Mesenchymal stem cell (in vitro differentiated cells and primary cell): Measurements from ENCODE around the gene DST.
A peak's percentile ranks its signal among the peaks of the same experiment; 100 is the strongest.

Source experiments
- DNase-seq: peaks from one replicate; pipeline ENCODE4 v3.0.0-alpha.2; 2013
- H2AFZ ChIP-seq: one replicate; pipeline ENCODE4 v1.6.1; 2013; ENCODE audit warnings: low read depth, mild to moderate bottlenecking, control low read depth, inconsistent platforms, low read length, moderate library complexity
- H2AK5ac ChIP-seq: 2 replicates; pipeline ENCODE4 v1.6.1; 2013; ENCODE audit warnings: low read length, moderate library complexity, mild to moderate bottlenecking, inconsistent platforms; ENCODE audit not compliant: severe bottlenecking
- H2BK120ac ChIP-seq: one replicate; pipeline ENCODE4 v1.6.1; 2013; ENCODE audit warnings: low read depth, mild to moderate bottlenecking, inconsistent platforms, low read length, moderate library complexity
- H2BK12ac ChIP-seq, 2 experiments: one replicate each; pipeline ENCODE4 v1.6.1; 2013; ENCODE audit warnings: inconsistent platforms in 2 of 2, low read length in 2 of 2, mild to moderate bottlenecking in 2 of 2, moderate library complexity in 2 of 2, control low read depth in 1 of 2
- H2BK15ac ChIP-seq: one replicate; pipeline ENCODE4 v1.6.1; 2013; ENCODE audit warnings: mild to moderate bottlenecking, low read depth, inconsistent platforms; ENCODE audit not compliant: poor library complexity, severe bottlenecking
- H2BK5ac ChIP-seq: 2 replicates; pipeline ENCODE4 v1.6.1; 2013; ENCODE audit warnings: low read depth, mild to moderate bottlenecking, low read length, control low read depth, inconsistent platforms; ENCODE audit not compliant: poor library complexity, severe bottlenecking
- H3K14ac ChIP-seq, 2 experiments: one replicate each; pipeline ENCODE4 v1.6.1; 2013; ENCODE audit warnings: inconsistent platforms in 2 of 2, low read length in 2 of 2, control low read depth in 1 of 2, mild to moderate bottlenecking in 1 of 2, moderate library complexity in 1 of 2
- H3K18ac ChIP-seq, 2 experiments: one replicate each; pipeline ENCODE4 v1.6.1; 2013; ENCODE audit warnings: inconsistent platforms in 2 of 2, low read length in 2 of 2, control low read depth in 1 of 2, low read depth in 1 of 2, mild to moderate bottlenecking in 1 of 2
- H3K23ac ChIP-seq, 2 experiments: one replicate each; pipeline ENCODE4 v1.6.1; 2013; ENCODE audit warnings: inconsistent platforms in 2 of 2, low read length in 2 of 2, mild to moderate bottlenecking in 2 of 2, moderate library complexity in 2 of 2, control low read depth in 1 of 2
- H3K27ac ChIP-seq: 2 replicates; pipeline ENCODE4 v1.5.1; 2013; ENCODE audit warnings: mild to moderate bottlenecking, moderate library complexity, low read length, control low read depth, inconsistent platforms; ENCODE audit not compliant: poor library complexity, severe bottlenecking
- H3K27me3 ChIP-seq, 2 experiments: 2 replicates each; pipeline versions ENCODE4 v1.6.1 to v1.7.0; 2013; ENCODE audit warnings: low read length in 2 of 2, mild to moderate bottlenecking in 2 of 2, moderate library complexity in 2 of 2, control low read depth in 1 of 2, inconsistent platforms in 1 of 2; ENCODE audit not compliant: control insufficient read depth in 1 of 2, insufficient read depth in 1 of 2
- H3K36me3 ChIP-seq, 2 experiments: 2 replicates each; pipeline versions ENCODE4 v1.6.1 to v1.7.0; 2013; ENCODE audit warnings: low read length in 2 of 2, control low read depth in 1 of 2, inconsistent platforms in 1 of 2, low read depth in 1 of 2, mild to moderate bottlenecking in 1 of 2; ENCODE audit not compliant: insufficient read depth in 2 of 2, control insufficient read depth in 1 of 2
- H3K4ac ChIP-seq, 2 experiments: one replicate each; pipeline ENCODE4 v1.6.1; 2013; ENCODE audit warnings: inconsistent platforms in 2 of 2, low read length in 2 of 2, mild to moderate bottlenecking in 2 of 2, moderate library complexity in 2 of 2, control low read depth in 1 of 2, low read depth in 1 of 2
- H3K4me1 ChIP-seq: 2 replicates; pipeline ENCODE4 v1.6.1; 2013; ENCODE audit warnings: low read depth, low read length, control low read depth; ENCODE audit not compliant: control insufficient read depth, insufficient read depth
- H3K4me2 ChIP-seq: 2 replicates; pipeline ENCODE4 v1.6.1; 2013; ENCODE audit warnings: low read length, mild to moderate bottlenecking, inconsistent platforms; ENCODE audit not compliant: poor library complexity, severe bottlenecking
- H3K4me3 ChIP-seq, 2 experiments: 2 replicates each; pipeline versions ENCODE4 v1.5.1 to v1.7.0; 2013; ENCODE audit warnings: low read length in 2 of 2, mild to moderate bottlenecking in 2 of 2, control low read depth in 1 of 2, low read depth in 1 of 2; ENCODE audit not compliant: insufficient read depth in 1 of 2
- H3K79me1 ChIP-seq: replicated peaks from 2 replicates; pipeline ENCODE4 v1.6.1; 2013; ENCODE audit warnings: mild to moderate bottlenecking, control low read depth, low read length, inconsistent platforms; ENCODE audit not compliant: poor library complexity, severe bottlenecking
- H3K9ac ChIP-seq: 2 replicates; pipeline ENCODE4 v1.7.0; 2013; ENCODE audit warnings: mild to moderate bottlenecking, low read length, moderate library complexity
- H3K9me3 ChIP-seq: 2 replicates; pipeline ENCODE4 v1.7.0; 2013; ENCODE audit warnings: mild to moderate bottlenecking, low read length; ENCODE audit not compliant: control insufficient read depth
- H4K8ac ChIP-seq: one replicate; pipeline ENCODE4 v1.6.1; 2013; ENCODE audit warnings: inconsistent platforms, mild to moderate bottlenecking, low read length, moderate library complexity
- H4K91ac ChIP-seq: one replicate; pipeline ENCODE4 v1.6.1; 2013; ENCODE audit warnings: mild to moderate bottlenecking, low read length, inconsistent platforms
- WGBS: methylation state at CpG from one replicate; pipeline ENCODE4 v1.1.7; 2013; ENCODE audit warnings: mixed read lengths; 5-methylcytosine and 5-hydroxymethylcytosine counted together

Gene DST

DNA sequence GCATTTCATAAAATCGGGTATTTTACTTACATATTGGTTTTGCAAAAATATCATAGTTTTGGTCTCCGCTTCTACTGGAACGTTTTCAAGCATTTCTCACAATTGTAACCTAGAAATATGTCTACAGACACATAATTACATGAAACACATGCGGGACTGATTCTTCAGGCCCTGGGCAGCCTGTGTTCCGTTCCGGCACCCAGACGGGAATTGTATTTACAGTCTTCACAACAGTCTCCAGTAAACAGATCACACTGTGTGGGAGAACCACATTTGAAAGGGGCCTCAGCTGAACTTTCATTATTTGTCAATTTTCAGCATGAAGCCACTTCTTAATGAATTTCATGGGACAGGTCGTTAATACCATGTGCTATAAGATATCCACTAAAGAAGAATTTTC lies 196.9 kb downstream of the DST start:
- Histone ChIP-seq H2BK12ac (no peak overlapping the region), H3K4me2 (no peak overlapping the region), H3K27me3 (no peaks in the 10 kb centered on the region), H3K4me1 (no peaks in the 10 kb centered on the region), H3K23ac (no peak overlapping the region), H2AK5ac (no peak overlapping the region), H3K18ac (no peak overlapping the region), H4K91ac (no peak overlapping the region), H3K4ac (no peak overlapping the region), H2AFZ (no peak overlapping the region), H2BK15ac (no peak overlapping the region), H3K27ac (no peak overlapping the region), H2BK120ac (no peak overlapping the region), H3K9ac (peak overlapping the region; percentile 57), H3K4me3 (peak overlapping the region in 1 of 2 experiments; percentile 36), H2BK5ac (no peak overlapping the region), H4K8ac (no peak overlapping the region), H3K14ac (no peak overlapping the region), H3K9me3 (no peaks in the 10 kb centered on the region), H3K79me1 (no peaks in the 10 kb centered on the region), H3K36me3 (peaks cover 0 to 6% of the 10 kb centered on the region in 2 experiments)
- WGBS, result 93% methylated on average over 7 of the region's 8 CpGs
- DNase-seq, result no peak

DNA sequence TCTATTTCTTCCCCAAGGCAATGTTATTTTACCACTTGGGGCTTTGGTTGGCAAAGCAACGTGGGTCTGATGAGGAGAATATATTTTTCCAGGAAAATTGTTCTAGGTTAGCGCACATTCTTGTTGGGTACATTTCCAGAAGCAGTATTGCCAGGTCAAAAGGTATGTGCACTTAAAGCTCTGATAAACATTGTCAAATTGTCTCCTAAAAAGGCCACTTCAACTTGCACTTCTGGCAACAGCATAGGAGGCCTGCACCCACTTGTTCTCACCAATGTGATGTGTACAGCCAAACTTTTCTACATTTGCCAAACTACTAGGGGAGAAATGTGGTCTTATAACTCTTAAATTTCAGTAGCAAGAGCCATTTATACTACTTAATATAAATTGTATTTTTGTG lies 197.8 kb downstream of the DST start:
- Histone ChIP-seq H3K9ac (no peak overlapping the region), H2AFZ (no peak overlapping the region), H2BK120ac (no peak overlapping the region), H2BK15ac (no peak overlapping the region), H3K36me3 (no peaks in the 10 kb centered on the region), H3K4me1 (peaks cover 3% of the 10 kb centered on the region), H3K27me3 (no peaks in the 10 kb centered on the region), H3K4me3 (no peak overlapping the region), H3K79me1 (no peaks in the 10 kb centered on the region), H2BK5ac (no peak overlapping the region), H4K8ac (no peak overlapping the region), H3K14ac (no peak overlapping the region), H3K9me3 (peaks cover 3% of the 10 kb centered on the region), H3K27ac (no peak overlapping the region), H3K23ac (no peak overlapping the region), H2BK12ac (no peak overlapping the region), H3K4ac (no peak overlapping the region), H3K4me2 (no peak overlapping the region), H3K18ac (no peak overlapping the region), H4K91ac (no peak overlapping the region), H2AK5ac (no peak overlapping the region)
- WGBS, result 80% methylated on average over 2 of the region's 2 CpGs
- DNase-seq, result no peak

DNA sequence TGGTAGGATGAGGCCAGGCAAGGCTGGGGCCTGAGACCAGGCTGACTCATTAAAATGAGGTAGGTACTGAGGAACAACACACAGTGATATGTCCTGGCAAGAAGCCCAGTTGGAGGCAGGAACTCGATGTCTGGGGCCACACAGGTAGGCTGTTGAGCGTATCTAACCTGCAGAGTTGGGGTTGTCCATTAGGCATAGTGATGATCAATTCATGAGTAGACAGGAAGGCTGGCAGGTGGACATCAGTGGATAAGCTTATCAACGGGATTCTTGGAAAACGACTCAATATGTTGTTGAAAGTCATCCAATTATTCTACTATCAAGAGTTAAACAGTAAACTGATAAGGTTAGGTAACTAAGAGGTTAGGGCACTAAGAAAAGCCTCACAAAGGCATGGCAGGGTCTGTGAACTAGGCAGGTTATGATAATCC lies 202.1 kb downstream of the DST start:
- H3K79me1 ChIP-seq, result no peaks in the 10 kb centered on the region
- peaks cover 7% of the 10 kb centered on the region for H3K9me3 ChIP-seq
- H2BK12ac ChIP-seq, result no peak overlapping the region
- no peak overlapping the region for H2BK5ac ChIP-seq
- no peak overlapping the region for H3K4ac ChIP-seq
- no peak overlapping the region for H2BK15ac ChIP-seq
- H3K9ac ChIP-seq, result no peak overlapping the region
- no peak overlapping the region for H3K27ac ChIP-seq
- H2AK5ac ChIP-seq, result no peak overlapping the region
- no peak overlapping the region for H3K23ac ChIP-seq
- peaks cover 3% of the 10 kb centered on the region for H3K4me1 ChIP-seq
- no peak overlapping the region for H4K91ac ChIP-seq
- H3K4me2 ChIP-seq, result no peak overlapping the region
- no peaks in the 10 kb centered on the region for H3K27me3 ChIP-seq
- DNase-seq, result no peak
- H2BK120ac ChIP-seq, result no peak overlapping the region
- no peak overlapping the region for H3K4me3 ChIP-seq
- no peak overlapping the region for H4K8ac ChIP-seq
- no peak overlapping the region for H3K14ac ChIP-seq
- H3K18ac ChIP-seq, result no peak overlapping the region
- no peaks in the 10 kb centered on the region for H3K36me3 ChIP-seq
- H2AFZ ChIP-seq, result no peak overlapping the region
- WGBS, result 91% methylated on average over 2 of the region's 4 CpGs

DNA sequence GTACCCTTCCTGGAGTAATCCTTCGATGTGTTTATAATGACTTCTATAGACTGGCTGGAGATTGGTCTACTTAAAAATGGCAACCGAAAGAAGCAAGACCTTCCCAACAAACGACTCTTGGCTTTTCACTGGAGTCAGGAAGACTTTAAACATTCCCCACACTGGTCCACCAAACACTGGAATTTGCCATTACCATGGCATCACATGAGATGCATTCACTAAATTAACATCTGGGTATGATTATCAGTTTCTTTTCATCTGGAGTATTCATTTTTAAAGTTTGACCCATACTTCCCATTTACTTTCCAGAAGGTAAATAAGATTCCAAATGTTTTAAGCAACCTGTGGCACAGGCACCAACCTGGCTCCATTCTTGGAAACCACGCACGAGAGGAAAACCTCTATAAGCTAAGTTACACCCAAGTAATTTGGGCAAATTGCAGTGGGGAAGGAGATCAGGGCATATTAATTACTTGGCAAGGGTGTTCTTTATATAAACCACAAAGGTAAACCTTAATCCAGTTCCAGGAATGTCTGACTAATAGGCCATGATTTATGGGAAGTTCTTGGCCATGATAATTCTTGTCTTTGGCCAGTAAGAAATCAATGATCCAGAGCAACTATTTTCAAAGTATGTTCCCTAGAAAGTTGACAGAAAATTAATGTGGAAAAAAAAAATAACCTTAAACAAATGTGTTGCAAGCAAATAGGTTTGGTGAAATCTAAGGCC lies 205.4 kb downstream of the DST start:
- Histone ChIP-seq H2BK12ac (no peak overlapping the region), H3K14ac (no peak overlapping the region), H3K9me3 (peaks cover 14% of the 10 kb centered on the region), H4K8ac (no peak overlapping the region), H4K91ac (no peak overlapping the region), H2BK5ac (no peak overlapping the region), H2BK120ac (no peak overlapping the region), H3K23ac (no peak overlapping the region), H2BK15ac (no peak overlapping the region), H3K27me3 (no peaks in the 10 kb centered on the region), H2AFZ (no peak overlapping the region), H3K79me1 (no peaks in the 10 kb centered on the region), H3K36me3 (no peaks in the 10 kb centered on the region), H3K4me1 (peaks cover 3% of the 10 kb centered on the region), H3K18ac (no peak overlapping the region), H3K4me3 (no peak overlapping the region), H3K9ac (no peak overlapping the region), H2AK5ac (no peak overlapping the region), H3K27ac (peak overlapping the region; percentile 49), H3K4ac (no peak overlapping the region), H3K4me2 (no peak overlapping the region)
- 93% methylated on average over 5 of the region's 5 CpGs for WGBS
- DNase-seq, result no peak
